GM04504 (cell line): ENCODE data around the gene ABCA9.

Experiments
- DNase-seq: peaks from one replicate; pipeline ENCODE4 v3.0.0-alpha.2; 2012; ENCODE audit warnings: low read depth

ABCA9 gene

GRCh38 chr17:69065113-69065512 is 4.4 kb upstream of the ABCA9 start:
- no peak for DNase-seq

DNA sequence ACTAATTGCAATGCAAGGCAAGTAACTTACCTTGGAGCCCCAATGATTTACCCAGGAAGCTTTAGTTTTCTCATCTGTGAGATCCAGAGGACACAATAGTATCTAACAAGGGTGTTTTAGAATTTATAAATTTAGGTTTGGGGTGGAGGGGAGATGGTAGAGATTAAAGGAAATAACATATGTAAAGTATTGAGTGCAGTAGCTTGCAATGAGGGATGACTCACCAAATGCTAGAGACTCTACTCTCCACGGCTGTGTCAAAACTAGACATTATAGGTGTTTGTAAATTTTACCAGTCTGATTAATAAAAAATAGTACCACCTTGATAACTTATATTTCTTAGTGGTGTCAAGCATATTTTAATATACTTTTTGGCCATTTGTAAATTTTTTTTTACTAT is 3.7 kb upstream of the ABCA9 start:
- no peak for DNase-seq

DNA sequence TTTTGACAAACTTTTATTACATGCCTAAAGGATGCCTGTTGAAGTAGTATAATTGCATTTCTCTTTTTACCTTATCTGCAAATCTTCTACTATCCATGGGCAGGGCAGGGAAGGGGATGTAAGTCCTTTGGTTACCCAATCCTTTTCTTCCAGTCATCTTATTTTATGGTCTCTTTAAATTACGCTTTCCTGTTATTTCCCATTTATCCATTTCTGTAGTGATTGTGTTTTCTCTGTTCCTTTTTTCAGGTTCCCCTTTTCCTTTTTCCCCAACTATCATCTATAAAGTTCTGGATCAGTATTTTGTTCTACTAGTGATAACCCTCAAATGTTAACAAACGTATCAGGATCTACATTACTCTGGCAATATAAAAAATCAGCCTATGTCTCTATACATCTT is 3.3 kb upstream of the ABCA9 start:
- no peak for DNase-seq

GRCh38 chr17:69062860-69063581 is 2.3 kb upstream of the ABCA9 start:
- no peak for DNase-seq

DNA sequence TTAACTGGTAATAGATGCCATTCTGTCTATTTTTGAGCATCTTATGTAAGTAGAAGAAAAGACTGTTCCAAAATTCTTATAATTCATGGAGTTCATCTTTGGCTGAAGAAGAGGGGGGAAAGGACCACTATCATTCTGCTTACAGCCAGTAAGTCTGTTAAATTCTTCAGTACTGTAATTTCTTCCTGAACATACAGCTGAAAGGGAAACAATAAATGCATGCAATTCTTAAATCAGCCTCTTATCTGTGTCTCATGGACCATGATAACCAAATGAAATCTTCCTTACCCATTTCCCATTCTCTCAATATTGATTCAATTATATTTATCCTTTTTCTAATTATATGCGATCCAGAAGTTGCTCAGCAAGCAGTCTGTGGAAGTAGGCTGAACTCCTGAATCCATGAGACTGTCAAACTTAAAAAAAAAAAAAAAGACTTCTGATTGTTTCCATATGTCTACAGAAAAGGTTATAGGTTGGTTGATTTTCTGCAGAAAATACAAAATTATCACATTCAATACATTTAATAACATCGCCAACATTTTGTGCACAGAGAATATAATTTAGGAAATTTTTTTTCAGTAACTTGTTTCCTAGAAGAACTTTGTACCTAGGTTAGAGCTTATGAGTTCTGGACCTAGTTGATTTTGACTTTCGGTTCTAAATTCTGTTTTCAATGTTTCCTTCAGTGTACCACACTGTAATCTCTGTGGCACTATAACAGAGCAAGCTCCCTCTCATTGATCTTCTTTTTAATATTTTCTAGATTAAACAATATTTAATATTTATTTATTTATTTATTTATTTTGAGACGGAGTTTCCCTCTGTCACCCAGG is 1.2 kb upstream of the ABCA9 start:
- DNase-seq, result no peak

DNA sequence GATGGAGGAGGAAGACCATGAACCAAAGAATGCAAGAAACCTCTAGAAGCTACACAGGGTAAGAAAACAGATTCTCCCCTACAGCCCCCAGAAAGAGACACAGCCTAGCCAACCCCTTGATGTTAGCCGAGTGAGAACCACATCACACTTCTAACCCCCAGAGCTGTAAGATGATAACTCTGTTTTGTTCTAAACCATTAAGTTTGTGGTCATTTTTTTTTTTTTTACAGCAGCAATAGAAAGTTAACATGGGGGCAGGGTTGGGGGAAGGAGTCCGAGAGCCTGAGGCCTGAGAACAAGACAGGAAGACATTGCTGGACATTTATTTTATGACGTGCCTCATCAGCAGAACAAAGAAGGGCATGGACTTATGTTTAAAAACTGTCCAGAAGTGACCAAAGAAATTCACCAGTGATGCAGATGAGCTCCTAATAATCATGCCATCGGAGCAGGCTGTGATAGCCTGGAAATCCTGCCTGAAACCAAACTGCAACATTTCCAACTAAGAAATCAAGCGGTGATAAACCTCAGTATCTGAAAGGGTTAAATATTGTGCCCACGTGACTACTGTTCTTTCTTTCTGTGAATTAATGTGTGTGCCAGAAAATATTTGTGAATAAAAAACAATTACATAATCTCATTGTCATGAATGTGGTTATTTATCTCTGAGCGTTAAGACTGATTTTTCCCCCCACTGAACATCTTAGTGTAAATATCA is 1.1 kb downstream of the ABCA9 start:
- DNase-seq, result no peak

DNA sequence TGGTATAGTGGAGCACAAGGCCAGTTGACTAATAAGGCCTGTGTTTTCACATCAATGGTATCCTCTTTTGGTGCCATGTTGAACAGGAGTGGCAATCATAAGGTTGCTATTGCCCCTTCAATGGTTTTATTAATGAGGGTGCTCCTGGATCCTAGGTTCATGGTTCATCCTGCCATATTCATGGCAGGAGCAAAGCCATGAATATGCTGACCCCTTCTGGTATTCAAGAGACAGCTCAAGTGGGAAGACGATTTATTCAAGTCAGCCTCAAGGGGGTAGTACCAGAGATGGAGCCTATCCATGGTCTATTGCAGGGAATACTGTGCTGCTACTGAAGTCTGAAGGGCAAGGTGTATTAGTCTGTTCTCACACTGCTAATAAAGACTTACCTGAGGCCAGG is 2.6 kb downstream of the ABCA9 start:
- no peak for DNase-seq

- DNase-seq, result no peak
Observed at GRCh38 chr17:69057280-69057679, 3.4 kb downstream of the ABCA9 start.

DNA sequence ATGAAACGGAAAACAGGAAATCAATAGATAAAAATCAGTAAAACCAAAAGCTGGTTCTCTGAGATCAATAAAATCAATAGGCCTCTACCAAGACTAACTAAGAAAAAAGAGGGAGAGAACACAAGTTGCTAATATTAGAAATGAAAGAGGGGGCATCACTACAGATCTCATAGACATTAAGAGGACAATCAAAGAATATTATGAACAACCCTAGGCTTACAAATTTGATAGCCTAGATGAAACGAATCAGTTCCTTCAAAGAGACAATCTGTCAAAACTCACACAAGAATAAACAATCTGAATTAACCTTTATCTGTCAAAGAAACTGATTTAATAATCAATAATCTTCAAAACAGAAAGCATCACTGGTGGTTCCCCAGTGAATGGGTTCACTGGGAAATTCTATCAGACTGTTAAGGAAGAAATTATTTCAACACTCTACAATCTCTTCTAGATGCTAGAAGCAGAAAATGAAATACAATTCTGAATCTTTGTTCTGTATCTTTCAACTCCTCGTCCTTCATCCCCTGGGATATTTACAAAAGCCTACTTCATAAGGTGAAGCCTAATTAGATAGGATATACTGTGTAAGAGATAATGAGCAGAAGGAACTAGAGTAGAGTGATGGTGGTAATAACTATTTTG is 4.4 kb downstream of the ABCA9 start:
- no peak for DNase-seq

DNA sequence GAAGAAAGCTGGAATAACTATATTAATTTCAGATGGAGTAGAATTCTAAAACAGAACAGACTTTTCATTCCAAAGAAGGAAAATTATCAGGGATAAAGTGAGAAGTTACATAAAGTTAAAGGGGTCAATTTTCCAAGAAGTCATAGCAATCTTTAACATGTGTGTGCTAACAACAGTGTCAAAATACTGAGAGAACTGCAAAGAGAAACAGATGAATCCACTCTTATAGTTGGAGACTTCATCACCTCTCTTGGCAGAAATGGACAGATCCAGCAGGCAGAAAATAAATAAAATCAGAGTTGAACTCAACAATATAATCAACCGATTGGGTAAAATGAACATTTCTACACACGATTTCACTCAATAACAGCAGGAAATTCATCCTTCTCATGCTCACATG is 5.4 kb downstream of the ABCA9 start:
- no peak for DNase-seq

GRCh38 chr17:69050999-69051775 is 9.5 kb downstream of the ABCA9 start:
- peak; percentile 20 for DNase-seq

- DNase-seq, result no peak
Observed at GRCh38 chr17:69048634-69049033, 12.1 kb downstream of the ABCA9 start.

- peak; percentile 43 for DNase-seq
Observed at GRCh38 chr17:69047368-69048263, 13.1 kb downstream of the ABCA9 start.

DNA sequence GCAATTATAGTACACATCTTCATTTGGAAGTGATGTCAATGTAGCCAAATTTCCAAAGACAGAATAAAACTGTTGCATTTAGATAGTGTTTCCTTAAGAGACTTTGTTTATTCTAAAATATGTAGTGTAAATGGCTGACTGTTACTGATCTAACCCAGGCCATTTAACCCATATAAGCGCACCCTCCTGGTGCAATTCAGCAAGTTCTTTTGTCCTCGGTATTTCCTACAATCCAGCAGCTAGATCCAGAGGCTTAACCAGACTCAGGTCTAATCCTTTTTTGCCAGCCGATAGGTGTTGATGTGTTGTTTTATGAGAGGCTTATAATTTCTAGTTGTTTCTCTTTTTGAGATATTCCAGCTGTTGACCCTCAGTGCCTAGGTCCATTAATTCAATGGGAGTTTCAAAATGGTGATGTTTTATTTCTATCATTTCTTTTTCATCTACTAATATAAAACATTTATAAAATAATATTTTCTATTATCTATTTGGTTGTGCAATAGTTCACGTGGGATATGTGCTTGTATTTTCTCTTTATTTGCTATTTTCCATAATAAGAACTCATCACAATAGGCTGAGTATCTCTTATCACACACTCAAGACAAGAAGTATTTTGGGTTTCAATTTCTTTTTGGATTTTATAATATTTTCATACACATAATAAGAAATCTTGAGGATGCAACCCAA is 14.5 kb downstream of the ABCA9 start:
- DNase-seq, result no peak

DNA sequence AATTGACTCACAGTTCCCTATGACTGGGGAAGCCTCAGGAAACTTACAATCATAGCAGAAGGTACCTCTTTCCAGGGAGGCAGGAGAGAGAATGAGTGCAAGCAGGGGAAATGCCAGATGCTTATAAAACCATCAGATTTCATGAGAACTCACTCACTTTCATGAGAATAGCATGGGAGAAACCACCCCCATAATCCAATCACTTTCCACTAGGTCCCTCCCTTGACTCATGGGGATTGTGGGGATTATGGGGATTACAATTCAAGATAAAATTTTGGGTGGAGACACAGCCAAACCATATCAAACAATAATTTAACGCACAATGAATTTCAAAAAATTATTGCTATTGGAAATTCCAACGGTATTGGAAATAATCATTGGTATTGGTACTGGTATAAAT is 15.1 kb downstream of the ABCA9 start:
- DNase-seq, result no peak

DNA sequence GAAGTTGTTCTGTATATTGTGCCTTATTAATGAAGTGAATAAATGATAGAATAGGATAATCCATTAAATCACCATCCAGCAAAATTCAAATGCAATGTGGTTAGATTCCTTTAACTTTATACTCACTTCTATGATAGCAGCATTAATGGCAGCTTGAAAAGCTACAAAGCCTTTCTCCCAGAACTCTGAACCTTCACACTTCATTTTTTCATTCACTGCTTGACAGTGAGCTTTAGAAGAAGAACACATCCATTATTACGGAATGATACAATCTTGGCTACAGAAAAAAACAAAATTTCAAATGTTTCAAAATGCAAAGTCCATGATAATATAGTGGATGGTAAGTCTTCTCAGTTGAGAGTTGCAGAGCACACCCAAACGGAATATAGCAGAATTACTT is 16.4 kb downstream of the ABCA9 start:
- no peak for DNase-seq

- no peak for DNase-seq
Observed at GRCh38 chr17:69043098-69043734, 17.5 kb downstream of the ABCA9 start.

DNA sequence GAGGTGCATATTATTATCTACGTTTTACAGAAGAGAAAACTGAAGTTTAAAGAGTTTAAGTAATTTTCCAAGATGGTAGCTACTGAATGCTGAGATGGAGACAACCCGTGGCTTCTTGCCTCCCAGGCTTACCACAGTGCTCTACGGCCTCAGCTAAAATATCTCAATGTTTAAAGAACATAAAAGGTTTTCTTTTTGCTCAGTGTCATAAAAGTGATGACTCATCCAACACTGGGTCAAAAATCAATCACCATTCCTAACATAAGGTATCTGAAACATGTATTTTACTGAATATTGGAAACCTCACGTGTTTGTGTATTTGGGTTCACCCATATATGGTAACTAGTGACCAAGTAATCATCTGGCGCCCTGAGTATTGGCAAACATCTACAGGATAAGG is 18.4 kb downstream of the ABCA9 start:
- no peak for DNase-seq

DNA sequence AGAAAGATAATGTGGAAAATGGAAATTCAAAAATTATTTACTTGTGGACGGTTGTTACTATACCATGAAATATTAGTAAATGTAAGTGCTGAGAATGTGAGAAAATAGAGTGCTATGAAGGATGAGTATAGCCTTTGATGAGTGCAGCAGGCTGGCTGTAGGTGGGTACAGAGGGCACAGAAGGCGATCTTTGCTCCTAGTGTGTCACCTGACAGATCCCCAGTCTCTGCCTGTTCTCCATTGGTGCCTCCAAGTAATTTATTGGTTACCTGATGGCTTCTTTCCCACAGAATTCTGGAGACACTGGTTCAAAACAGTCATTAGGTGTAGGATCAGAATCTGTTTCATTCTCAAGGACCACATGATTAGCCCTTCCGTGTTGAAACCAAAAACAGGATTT is 28.9 kb downstream of the ABCA9 start:
- DNase-seq, result no peak

DNA sequence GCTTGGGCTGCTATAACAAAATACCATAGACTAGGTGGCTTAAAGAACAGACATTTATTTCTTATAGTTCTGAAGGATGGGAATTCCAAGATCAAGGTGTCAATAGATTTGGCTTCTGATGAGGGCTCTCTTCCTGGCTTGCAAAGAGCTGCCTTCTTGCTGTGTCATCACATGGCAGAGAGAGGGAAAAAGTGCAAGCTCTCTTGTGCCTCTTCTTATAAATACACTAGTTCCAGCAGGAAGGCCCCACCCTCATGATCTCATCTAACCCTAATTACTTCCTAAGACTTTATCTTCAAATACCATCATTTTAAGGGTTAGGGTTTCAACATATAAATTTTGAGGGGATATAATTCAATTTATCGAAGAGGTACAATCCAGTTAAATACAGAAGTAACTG is 30.6 kb downstream of the ABCA9 start:
- no peak for DNase-seq
